GM19324 (cell line): Measurements from ENCODE around the gene BTN1A1.
"Not testable (repeated sequence)": the region's sequence is repeated elsewhere in the genome, so short reads cannot be mapped to it uniquely, and the experiment has no call there.

Source experiments
- ATAC-seq: cut with Tn5 transposase; IDR thresholded peaks from one replicate; pipeline ENCODE4 v1.9.1; 2021; ENCODE audit warnings: mild to moderate bottlenecking, moderate library complexity; ENCODE audit not compliant: unreplicated experiment, low FRiP score

BTN1A1 gene

GRCh38 chr6:26500102-26500501, at the start of gene BTN1A1:
Gene BTN1A1 (plus strand): TSS chr6:26500303. CDS start chr6:26501287, 984 bp downstream.
- ATAC-seq: no peak

GRCh38 chr6:26452631-26453235, 47.4 kb upstream of the BTN1A1 start:
- no peak for ATAC-seq

- ATAC-seq: no peak
Measured at GRCh38 chr6:26454631-26455030, 45.5 kb upstream of the BTN1A1 start.

- no peak for ATAC-seq
Measured at GRCh38 chr6:26455357-26455970, 44.6 kb upstream of the BTN1A1 start.

GRCh38 chr6:26457264-26457805, 42.8 kb upstream of the BTN1A1 start:
- ATAC-seq: peak; percentile 22

- ATAC-seq: peak; percentile 88
Measured at GRCh38 chr6:26457806-26458688, 42.1 kb upstream of the BTN1A1 start, which contains the start of gene BTN2A1. Gene BTN2A1 (plus strand): TSS chr6:26457955. CDS start chr6:26458637, 682 bp downstream.

GRCh38 chr6:26459023-26459810, 40.9 kb upstream of the BTN1A1 start:
- ATAC-seq: no peak

GRCh38 chr6:26461353-26461752, 38.8 kb upstream of the BTN1A1 start:
- ATAC-seq: not testable (repeated sequence)

GRCh38 chr6:26464014-26464413, 36.1 kb upstream of the BTN1A1 start:
- no peak for ATAC-seq

GRCh38 chr6:26464416-26465131, 35.5 kb upstream of the BTN1A1 start:
- no peak for ATAC-seq

GRCh38 chr6:26465776-26466175, 34.3 kb upstream of the BTN1A1 start:
- ATAC-seq: no peak

- ATAC-seq: no peak
Measured at GRCh38 chr6:26468829-26469228, 31.3 kb upstream of the BTN1A1 start.

- no peak for ATAC-seq
Measured at GRCh38 chr6:26470643-26471042, 29.5 kb upstream of the BTN1A1 start.

- ATAC-seq: no peak
Measured at GRCh38 chr6:26471970-26472369, 28.1 kb upstream of the BTN1A1 start.

GRCh38 chr6:26472549-26473290, 27.4 kb upstream of the BTN1A1 start:
- no peak for ATAC-seq

GRCh38 chr6:26473429-26473757, 26.7 kb upstream of the BTN1A1 start:
- no peak for ATAC-seq

GRCh38 chr6:26473758-26474438, 26.2 kb upstream of the BTN1A1 start:
- ATAC-seq: peak; percentile 90

- ATAC-seq: no peak
Measured at GRCh38 chr6:26474439-26474881, 25.6 kb upstream of the BTN1A1 start.
